HG03139 (cell line): Measurements from ENCODE around the gene LHB.

ENCODE experiments used
- ATAC-seq: cut with Tn5 transposase; IDR thresholded peaks from one replicate; pipeline ENCODE4 v1.9.1; 2021; ENCODE audit not compliant: unreplicated experiment

Gene LHB

DNA sequence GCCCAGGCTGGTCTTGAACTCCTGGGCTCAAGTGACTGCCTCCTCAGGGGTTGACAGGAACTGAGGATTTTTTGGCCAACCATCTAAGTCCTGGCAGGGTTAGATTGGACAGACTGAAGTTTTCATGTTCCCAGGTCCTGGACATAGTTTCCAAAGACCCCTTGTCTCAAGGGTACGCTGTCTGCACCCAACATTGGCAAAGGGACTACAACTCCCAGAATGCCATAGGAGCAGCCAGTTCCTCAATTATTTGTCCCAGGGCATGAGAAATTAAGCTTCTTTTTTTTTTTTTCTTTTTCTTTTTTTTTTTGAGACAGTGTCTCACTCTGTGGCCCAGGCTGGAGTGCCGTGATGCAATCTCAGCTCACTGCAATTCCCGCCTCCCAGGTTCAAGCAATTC, 30.7 kb downstream of the LHB start:
- ATAC-seq = no peak

DNA sequence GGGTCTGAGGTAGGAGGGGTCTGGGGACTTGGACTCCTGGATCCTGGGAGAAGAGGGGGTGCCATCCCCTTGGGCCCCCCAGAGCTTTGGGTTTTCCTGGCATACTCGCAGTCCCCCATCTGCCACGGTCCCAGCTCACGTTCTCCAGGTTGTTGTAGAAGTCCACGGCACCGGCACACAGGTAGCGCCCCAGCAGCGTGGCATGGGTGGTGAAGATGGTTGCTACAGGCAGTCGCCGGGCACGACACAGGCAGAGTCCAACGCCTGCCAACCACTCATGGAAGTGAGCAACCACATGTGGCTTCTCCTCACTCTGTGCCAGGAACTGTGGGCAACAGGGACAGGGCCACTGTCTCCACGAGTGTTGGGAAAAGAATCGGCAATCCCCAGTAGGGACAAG, 31.2 kb downstream of the LHB start:
- ATAC-seq = no peak

DNA sequence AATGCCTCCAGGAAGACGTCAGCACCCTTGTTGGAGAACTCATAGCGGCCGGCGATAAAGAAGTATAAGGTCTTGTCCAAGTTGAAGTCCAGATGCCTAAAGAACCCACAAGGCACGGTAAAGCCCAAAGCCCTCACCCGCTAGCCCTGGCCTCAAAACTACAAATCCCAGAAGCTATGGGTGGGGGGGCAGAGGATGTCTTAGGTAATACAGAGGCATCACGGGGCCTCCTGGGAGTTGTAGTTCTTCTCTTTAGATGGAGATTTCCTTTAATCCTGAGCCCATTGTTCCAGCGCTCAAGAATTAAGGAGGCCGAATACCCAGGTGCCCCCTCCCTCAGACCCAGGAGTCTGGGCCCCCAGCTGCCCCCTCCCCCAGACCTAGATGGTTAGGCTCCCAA, 34.6 kb downstream of the LHB start:
- no peak for ATAC-seq

DNA sequence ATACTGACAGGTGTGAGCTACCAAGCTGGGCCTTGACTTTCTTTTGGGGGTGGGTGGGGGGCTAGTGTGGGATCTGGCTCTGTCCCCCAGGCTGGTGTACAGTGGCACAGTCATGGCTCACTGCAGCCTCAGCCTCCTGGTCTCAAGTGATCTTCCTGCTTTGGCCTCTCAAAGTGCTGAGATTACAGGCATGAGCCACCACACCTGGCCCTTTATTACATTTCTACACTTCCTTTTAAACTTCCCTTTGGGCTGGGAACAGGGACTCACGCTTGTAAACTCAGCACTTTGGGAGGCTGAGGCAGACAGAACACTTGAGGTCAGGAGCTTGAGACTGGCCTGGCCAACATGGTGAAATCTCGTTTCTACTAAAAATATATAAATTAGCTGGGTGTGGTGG, 39.8 kb downstream of the LHB start:
- no peak for ATAC-seq

DNA sequence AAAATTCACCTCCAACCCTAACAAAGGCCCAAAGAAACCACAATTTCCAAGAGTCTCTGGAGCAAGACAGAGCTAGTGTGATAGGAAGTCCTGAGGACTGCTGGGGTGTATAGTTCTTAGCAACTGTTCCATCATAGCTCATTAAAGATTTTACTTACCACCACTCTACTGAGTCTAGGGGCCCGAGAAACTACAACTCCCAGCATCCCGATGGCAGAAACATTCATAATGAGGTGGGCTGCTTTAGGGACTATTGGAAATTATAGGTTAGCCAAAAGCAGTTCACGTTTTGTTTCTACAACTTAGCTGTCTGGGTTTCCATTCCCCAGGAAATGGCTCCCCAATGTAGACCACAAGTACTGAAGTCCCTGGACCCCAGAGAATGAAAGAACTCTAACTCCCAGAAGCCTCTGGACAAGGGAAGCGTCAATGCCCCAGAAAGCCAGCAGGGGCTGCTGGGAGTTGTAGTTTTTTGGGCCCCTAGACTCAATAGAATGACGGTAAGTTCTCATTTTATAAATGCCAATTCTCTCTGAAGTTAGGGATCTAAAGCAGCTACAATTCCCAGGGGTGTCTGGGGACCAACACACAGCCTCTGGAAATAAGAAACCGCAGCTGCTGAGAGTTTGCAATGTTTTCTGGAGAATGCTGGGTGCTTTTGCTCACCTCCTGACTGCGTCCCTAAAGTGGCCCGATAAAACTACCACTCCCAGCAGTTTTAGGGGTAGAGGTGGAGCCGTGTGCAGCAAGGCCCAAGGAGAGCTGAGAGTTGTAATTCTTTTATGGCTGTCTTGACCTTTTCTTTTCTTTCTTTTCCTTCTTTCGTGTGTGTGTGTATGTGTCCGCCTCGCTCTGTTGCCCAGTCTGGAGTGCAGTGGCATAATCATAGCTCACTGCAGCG, 40.7 kb downstream of the LHB start:
- no peak for ATAC-seq

DNA sequence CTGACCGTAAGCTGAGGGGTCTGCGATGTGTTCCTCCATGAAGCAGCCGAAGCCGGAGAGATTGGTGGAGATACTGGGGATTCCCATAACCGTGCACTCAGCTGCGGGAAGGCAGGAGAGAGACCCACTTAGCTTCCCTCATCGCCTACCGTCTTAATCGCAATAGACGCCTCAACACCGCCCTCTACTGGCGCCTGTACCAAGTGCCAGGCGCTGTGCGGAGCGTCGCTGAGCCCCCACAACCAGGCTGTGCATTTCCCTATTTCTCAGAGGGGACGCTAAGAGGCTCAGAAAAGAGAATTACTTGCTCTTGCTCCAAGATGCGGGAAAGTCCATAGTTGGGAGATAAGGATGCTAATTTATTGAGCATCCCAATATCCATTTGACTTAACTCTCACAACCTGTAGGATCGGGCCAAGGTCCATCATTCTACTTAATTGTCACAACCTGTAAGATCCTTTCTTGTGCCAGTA, 45.9 kb downstream of the LHB start:
- ATAC-seq = no peak

DNA sequence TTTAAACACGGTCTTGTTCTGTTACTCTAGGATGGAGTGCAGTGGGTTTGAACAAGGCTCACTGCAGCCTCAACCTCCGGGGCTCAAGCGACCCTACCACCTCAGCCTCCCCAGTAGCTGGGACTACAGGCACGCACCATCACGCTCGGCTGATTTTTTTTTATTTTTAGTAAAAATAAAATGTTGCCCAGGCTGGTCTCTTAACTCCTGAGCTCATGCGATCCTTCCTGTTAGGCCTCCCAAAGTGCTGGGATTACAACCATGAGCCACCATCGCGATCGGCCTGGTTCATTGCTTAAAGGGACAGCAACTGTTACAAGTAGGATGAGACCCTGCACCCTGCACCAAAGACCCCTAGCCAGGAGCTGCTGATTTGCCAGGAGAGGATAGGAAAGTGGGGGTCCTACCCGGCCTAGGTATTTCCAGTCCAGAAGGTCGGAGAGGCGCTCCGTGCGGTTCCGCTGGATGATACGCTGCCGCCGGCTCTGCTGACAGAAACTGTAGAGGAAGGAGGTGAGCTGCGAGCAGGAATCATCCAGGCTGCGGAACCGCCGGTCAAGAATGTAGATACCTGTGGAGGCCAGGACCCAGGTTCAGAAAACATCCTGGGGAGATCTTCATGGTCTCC, 46.6 kb downstream of the LHB start:
- no peak for ATAC-seq

DNA sequence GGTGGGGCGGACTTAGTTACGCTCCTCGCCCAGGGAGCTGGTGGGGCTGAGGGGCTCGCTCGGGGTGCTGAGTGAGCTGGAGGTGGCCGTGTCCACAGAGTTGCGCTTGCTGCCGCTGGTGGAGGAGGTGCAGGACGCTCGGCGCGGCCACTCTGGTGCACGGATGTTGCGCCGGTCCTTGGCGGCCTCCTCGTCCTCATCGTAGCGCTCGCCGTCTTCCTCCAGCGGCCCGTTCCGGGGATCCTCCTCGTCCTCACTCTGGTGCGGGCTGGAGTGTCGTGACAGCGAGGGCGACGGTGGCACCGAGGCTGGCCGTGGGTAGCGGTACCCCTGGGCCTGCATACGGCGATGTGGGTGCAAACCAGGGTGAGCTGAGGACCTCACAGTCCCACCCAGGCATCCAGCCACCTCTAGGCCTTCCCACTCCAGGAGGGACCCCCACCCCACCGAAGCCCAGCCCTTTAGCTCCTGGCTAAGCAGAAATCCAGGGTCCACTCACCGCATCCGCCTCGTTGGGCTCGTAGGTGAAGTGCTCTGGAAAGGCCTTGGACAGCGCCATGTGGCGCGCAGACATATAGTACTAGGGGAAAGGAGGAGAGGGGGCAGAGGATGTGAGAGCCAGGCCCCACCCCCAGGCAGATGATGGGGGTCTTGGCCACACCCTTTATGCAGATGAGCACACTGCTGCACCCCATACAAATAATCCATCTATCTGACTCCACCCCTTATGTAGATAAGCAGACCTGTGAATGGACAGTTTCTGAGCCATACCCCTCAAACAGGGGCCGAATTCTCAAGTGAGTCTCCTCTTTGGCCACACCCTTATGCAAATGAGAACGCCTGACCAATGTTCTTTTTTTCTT, 47.4 kb downstream of the LHB start:
- ATAC-seq = no peak

DNA sequence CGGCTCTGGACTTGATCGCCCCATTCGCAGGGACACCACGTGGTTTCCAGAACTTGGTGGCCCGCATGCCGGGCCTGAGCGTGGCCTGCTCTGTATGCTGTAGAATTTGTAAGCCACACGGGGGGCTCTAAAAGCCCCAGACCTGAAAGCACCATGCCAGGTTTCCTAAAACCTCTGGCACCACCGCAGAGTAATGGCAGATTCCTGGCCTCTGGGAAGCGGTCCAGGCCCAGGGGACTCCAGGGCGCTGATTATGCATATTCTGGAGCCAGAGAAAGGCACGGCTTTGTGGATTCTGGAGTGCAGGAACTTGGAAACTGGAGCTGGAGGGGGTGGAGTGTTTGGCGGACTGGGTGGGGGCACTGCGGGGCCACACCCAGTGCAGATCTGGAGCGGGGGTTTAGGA, 48.1 kb downstream of the LHB start:
- ATAC-seq = no peak

DNA sequence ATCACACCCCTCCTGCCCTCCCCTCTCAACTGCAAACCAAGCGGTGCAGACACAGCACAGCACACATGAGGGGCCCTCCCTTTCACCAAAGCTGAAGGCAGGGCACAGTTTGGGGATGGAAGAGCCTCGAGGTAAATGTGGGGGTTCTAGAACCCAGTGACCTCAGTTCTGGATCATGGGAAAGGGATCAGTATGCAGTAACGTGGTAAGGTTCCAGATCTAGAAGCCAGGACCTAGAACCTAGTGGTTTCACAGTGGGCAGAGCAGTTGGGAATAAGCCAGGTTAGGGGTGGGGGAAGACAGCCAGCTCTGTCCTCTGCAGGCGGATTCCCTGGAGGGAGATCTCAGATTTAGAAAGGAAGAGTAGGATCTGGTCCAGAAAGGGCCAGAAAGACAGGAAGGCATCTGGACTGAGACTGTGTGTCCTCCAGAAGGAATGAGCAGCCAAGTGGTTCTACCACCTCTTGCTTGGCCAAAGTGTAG, 48.7 kb downstream of the LHB start:
- no peak for ATAC-seq

DNA sequence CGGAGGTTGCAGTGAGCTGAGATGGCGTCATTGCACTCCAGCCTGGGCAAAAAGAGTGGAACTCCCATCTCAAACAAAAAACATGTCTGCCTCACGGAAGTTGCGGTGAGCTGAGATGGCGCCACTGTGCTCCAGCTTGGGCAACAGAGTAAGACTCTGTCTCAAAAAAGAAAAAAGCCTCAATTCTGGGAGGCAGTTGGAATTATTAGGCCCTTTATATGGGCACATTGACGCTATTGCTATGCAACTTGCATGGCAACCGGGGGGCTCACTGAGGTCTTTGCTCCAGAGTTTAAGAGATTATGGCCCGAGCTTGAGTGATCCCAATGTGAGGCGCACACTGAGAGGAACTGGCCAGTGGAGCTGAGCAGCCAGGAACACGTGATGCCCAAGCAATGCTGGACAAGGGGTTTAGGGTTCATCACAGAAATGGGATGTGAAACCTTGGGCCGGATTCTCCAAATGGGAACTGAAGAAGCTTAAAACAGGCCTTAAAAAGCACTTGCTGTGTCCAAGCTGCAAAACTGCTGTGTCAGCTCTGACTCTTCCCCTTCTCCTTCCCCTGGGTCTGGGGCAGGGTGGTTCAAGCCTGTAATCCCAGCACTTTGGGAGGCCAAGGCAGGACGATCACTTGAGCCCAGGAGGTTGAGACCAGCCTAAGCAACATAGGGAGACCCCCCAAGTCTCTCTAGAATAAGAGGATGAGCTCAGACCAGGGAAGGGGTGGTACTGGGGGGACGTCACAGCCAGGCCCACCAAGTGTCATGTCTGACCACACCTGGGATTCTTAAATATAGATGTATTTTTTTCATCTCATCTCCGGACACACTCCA, 49.3 kb downstream of the LHB start:
- ATAC-seq = no peak

DNA sequence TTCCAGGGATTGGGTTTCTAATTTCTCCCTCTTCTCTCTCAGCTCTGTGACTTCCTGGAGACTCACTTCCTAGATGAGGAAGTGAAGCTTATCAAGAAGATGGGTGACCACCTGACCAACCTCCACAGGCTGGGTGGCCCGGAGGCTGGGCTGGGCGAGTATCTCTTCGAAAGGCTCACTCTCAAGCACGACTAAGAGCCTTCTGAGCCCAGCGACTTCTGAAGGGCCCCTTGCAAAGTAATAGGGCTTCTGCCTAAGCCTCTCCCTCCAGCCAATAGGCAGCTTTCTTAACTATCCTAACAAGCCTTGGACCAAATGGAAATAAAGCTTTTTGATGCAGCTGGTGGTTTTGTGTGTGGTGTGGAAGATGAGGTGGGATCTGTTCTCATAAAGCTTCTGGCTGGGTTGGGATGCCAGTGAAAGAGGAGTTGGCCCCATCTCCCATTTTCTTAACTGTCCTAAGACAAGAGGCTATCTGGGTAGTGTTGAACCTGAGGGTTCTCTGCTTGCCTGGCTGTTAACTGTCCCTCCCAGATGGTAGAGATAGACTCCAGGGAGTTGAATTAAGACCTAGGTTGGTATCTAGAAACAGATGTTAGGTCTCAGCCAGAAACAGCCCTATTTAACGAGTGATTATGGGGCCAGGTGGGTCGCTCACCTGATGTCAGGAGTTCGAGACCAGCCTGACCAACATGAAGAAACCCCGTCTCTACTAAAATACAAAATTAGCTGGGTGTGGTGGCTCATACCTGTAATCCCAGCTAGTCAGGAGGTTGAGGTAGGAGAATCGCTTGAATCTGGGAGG, 50.1 kb downstream of the LHB start:
- no peak for ATAC-seq
